Progenitor cell of endocrine pancreas (in vitro differentiated cells): ENCODE data around the gene OR4Q3. TPM values are rescaled to one million over a fixed set of nuclear protein-coding genes. Genes with fewer than 3 reads are reported as not detected.
"Not testable (repeated sequence)": the region's sequence is repeated elsewhere in the genome, so short reads cannot be mapped to it uniquely, and the experiment has no call there.

Source experiments
- DNase-seq: peaks from one replicate; pipeline ENCODE4 v3.0.0; 2021; ENCODE audit warnings: low spot score; ENCODE audit not compliant: unreplicated experiment
- H3K27ac Mint-ChIP-seq: 2 replicates; pipeline ENCODE4 v1.8.0; 2021; ENCODE audit warnings: mild to moderate bottlenecking, moderate library complexity, mixed read lengths
- H3K27me3 Mint-ChIP-seq: 2 replicates; pipeline ENCODE4 v1.8.0; 2021; ENCODE audit warnings: mixed read lengths
- H3K36me3 Mint-ChIP-seq: 2 replicates; pipeline ENCODE4 v1.8.0; 2022; ENCODE audit warnings: mixed read lengths; ENCODE audit not compliant: insufficient read depth
- H3K4me1 Mint-ChIP-seq: 2 replicates; pipeline ENCODE4 v1.8.0; 2021; ENCODE audit warnings: low read depth, mixed read lengths
- H3K4me3 Mint-ChIP-seq: 2 replicates; pipeline ENCODE4 v1.8.0; 2021; ENCODE audit warnings: low read depth, mild to moderate bottlenecking, moderate library complexity, mixed read lengths
- H3K9me3 Mint-ChIP-seq: 2 replicates; pipeline ENCODE4 v1.8.0; 2021; ENCODE audit warnings: low read depth, mixed read lengths
- CTCF ChIP-seq: fragments of 200-600 bp; sonication (generic); IDR thresholded peaks from one replicate; pipeline ENCODE4 v1.5.0; 2021; ENCODE audit warnings: antibody characterized with exemption, mild to moderate bottlenecking; ENCODE audit not compliant: unreplicated experiment
- total RNA-seq: library from RNA; stranded (reverse); gene quantifications from 2 replicates; pipeline ENCODE4 v1.2.1, GENCODE V29; 2021

The OR4Q3 gene
- total RNA-seq, 1 donor from 2014 or later: not detected

GRCh38 chr14:19771895-19772430 lies 28.6 kb downstream of the OR4Q3 start:
- Mint-ChIP-seq H3K9me3 (peaks cover 80% of the 10 kb centered on the region), H3K4me1 (no peaks in the 10 kb centered on the region), H3K27ac (no peak overlapping the region), H3K4me3 (no peak overlapping the region), H3K36me3 (no peaks in the 10 kb centered on the region), H3K27me3 (no peaks in the 10 kb centered on the region)
- no peak for DNase-seq
- no peak for TF ChIP-seq CTCF

GRCh38 chr14:19772454-19772853 lies 29.1 kb downstream of the OR4Q3 start:
- peaks cover 80% of the 10 kb centered on the region for H3K9me3 Mint-ChIP-seq
- not testable (repeated sequence) for H3K36me3 Mint-ChIP-seq, H3K4me3 Mint-ChIP-seq, DNase-seq, H3K27ac Mint-ChIP-seq, H3K4me1 Mint-ChIP-seq, H3K27me3 Mint-ChIP-seq

- H3K36me3 Mint-ChIP-seq, H3K4me1 Mint-ChIP-seq, DNase-seq, H3K27ac Mint-ChIP-seq, H3K4me3 Mint-ChIP-seq, H3K27me3 Mint-ChIP-seq: not testable (repeated sequence)
- peaks cover 78% of the 10 kb centered on the region for H3K9me3 Mint-ChIP-seq
Measured at GRCh38 chr14:19773204-19773603, 29.8 kb downstream of the OR4Q3 start, which contains the start of gene OR4M1. OR4M1 (plus strand) TSS chr14:19773504; CDS start chr14:19780323, 6,819 bp downstream.

GRCh38 chr14:19775587-19775986 lies 32.2 kb downstream of the OR4Q3 start:
- no peak for TF ChIP-seq CTCF
- Mint-ChIP-seq H3K4me1 (no peaks in the 10 kb centered on the region), H3K27ac (no peak overlapping the region), H3K9me3 (peaks cover 72% of the 10 kb centered on the region), H3K27me3 (no peaks in the 10 kb centered on the region), H3K36me3 (no peaks in the 10 kb centered on the region), H3K4me3 (no peak overlapping the region)
- no peak for DNase-seq

GRCh38 chr14:19785848-19786247 lies 42.5 kb downstream of the OR4Q3 start:
- H3K4me3 Mint-ChIP-seq, H3K27ac Mint-ChIP-seq, H3K4me1 Mint-ChIP-seq, DNase-seq, H3K27me3 Mint-ChIP-seq, H3K36me3 Mint-ChIP-seq: not testable (repeated sequence)
- peaks cover 34% of the 10 kb centered on the region for H3K9me3 Mint-ChIP-seq

- H3K9me3 Mint-ChIP-seq: peaks cover 30% of the 10 kb centered on the region
- not testable (repeated sequence) for H3K4me3 Mint-ChIP-seq, H3K4me1 Mint-ChIP-seq, H3K36me3 Mint-ChIP-seq, DNase-seq, H3K27me3 Mint-ChIP-seq, H3K27ac Mint-ChIP-seq
Measured at GRCh38 chr14:19787318-19787717, 43.9 kb downstream of the OR4Q3 start.

GRCh38 chr14:19788150-19788549 lies 44.8 kb downstream of the OR4Q3 start:
- not testable (repeated sequence) for DNase-seq, H3K4me3 Mint-ChIP-seq, H3K27me3 Mint-ChIP-seq, H3K36me3 Mint-ChIP-seq, H3K27ac Mint-ChIP-seq, H3K4me1 Mint-ChIP-seq
- peaks cover 22% of the 10 kb centered on the region for H3K9me3 Mint-ChIP-seq

- not testable (repeated sequence) for H3K27ac Mint-ChIP-seq, H3K4me3 Mint-ChIP-seq, H3K4me1 Mint-ChIP-seq, H3K36me3 Mint-ChIP-seq, DNase-seq, H3K27me3 Mint-ChIP-seq
- H3K9me3 Mint-ChIP-seq: peaks cover 26% of the 10 kb centered on the region
Measured at GRCh38 chr14:19796520-19797108, 53.2 kb downstream of the OR4Q3 start.

Other genes with a start within 250 kb of the OR4Q3 start
- gene OR11H2, start 29.7 kb upstream of the OR4Q3 start, total RNA-seq: not detected in 2 replicates
- not detected in 2 replicates for gene OR4M1, start 29.9 kb downstream of the OR4Q3 start, total RNA-seq
- gene OR4N2, start 60.2 kb downstream of the OR4Q3 start, total RNA-seq: not detected in 2 replicates
- gene OR4K2, start 131.6 kb downstream of the OR4Q3 start, total RNA-seq: not detected in 2 replicates
- not detected in 2 replicates for gene OR4K5, start 177.0 kb downstream of the OR4Q3 start, total RNA-seq
- not detected in 2 replicates for gene OR4K1, start 187.3 kb downstream of the OR4Q3 start, total RNA-seq
- gene OR4K15, start 232.0 kb downstream of the OR4Q3 start, total RNA-seq: not detected in 2 replicates